BJ (cell line): ENCODE results near the gene ATP11A. TPM values are rescaled to one million over a fixed set of nuclear protein-coding genes. Genes with fewer than 3 reads are reported as not detected.

Experiments used
- CTCF ChIA-PET: fragments of 350-600 bp; formaldehyde crosslinking; extraction: SDS; loops from one replicate; lab custom pipeline; 2021; ENCODE audit warnings: antibody characterized with exemption, inconsistent platforms; lab: Yijun Ruan, JAX
- POLR2A ChIA-PET: fragments of 300-600 bp; sonication (Branson Sonifier 250); formaldehyde crosslinking; extraction: SDS; loops from one replicate; lab custom pipeline; 2021; ENCODE audit warnings: antibody characterized with exemption; lab: Charles Lee
- DNase-seq: peaks from one replicate; pipeline ENCODE4 v3.0.0-alpha.2; 2011; ENCODE audit warnings: low read depth
- H3K27me3 ChIP-seq: 2 replicates; pipeline ENCODE4 v1.6.0; 2011; ENCODE audit warnings: low read length; ENCODE audit not compliant: control insufficient read depth, insufficient read depth
- H3K36me3 ChIP-seq: 2 replicates; pipeline ENCODE4 v1.5.1; 2011; ENCODE audit warnings: low read length; ENCODE audit not compliant: control insufficient read depth, insufficient read depth
- H3K4me3 ChIP-seq: 2 replicates; pipeline ENCODE4 v1.5.1; 2011; ENCODE audit warnings: low read depth, mild to moderate bottlenecking, control low read depth, low read length
- polyA plus RNA-seq: library from polyadenylated mRNA; depleted of rRNA; stranded (reverse); fragments of >200 nt; gene quantifications from 2 replicates; pipeline ENCODE4 v1.2.3, GENCODE V29; 2011
- TF ChIP-seq, protein P1 (sequence below): IDR thresholded peaks from 2 replicates; pipeline ENCODE4 v1.5.1; 2011; ENCODE audit warnings: low read depth, mild to moderate bottlenecking, control low read depth, inconsistent platforms, low read length, moderate library complexity; ENCODE audit not compliant: insufficient read depth

The ATP11A gene
- polyA plus RNA-seq, 1 experiment = 1.9 TPM

- TF ChIP-seq, protein P1, sequence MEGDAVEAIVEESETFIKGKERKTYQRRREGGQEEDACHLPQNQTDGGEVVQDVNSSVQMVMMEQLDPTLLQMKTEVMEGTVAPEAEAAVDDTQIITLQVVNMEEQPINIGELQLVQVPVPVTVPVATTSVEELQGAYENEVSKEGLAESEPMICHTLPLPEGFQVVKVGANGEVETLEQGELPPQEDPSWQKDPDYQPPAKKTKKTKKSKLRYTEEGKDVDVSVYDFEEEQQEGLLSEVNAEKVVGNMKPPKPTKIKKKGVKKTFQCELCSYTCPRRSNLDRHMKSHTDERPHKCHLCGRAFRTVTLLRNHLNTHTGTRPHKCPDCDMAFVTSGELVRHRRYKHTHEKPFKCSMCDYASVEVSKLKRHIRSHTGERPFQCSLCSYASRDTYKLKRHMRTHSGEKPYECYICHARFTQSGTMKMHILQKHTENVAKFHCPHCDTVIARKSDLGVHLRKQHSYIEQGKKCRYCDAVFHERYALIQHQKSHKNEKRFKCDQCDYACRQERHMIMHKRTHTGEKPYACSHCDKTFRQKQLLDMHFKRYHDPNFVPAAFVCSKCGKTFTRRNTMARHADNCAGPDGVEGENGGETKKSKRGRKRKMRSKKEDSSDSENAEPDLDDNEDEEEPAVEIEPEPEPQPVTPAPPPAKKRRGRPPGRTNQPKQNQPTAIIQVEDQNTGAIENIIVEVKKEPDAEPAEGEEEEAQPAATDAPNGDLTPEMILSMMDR = no peak
- no peaks in the 10 kb centered on the region for H3K36me3 ChIP-seq
- DNase-seq = no peak
- peaks cover 16% of the 10 kb centered on the region for H3K27me3 ChIP-seq
- H3K4me3 ChIP-seq = no peak overlapping the region
- POLR2A ChIA-PET = no interaction called here
- CTCF ChIA-PET = no interaction called here
Measured at GRCh38 chr13:112889351-112890290, 199.8 kb downstream of the ATP11A start.

GRCh38 chr13:112890316-112891145 lies 200.7 kb downstream of the ATP11A start:
- Histone ChIP-seq H3K4me3 (no peak overlapping the region), H3K36me3 (no peaks in the 10 kb centered on the region), H3K27me3 (peaks cover 23% of the 10 kb centered on the region)
- TF ChIP-seq, protein P1 = no peak
- POLR2A ChIA-PET = no interaction called here
- CTCF ChIA-PET = no interaction called here
- DNase-seq = no peak

DNA sequence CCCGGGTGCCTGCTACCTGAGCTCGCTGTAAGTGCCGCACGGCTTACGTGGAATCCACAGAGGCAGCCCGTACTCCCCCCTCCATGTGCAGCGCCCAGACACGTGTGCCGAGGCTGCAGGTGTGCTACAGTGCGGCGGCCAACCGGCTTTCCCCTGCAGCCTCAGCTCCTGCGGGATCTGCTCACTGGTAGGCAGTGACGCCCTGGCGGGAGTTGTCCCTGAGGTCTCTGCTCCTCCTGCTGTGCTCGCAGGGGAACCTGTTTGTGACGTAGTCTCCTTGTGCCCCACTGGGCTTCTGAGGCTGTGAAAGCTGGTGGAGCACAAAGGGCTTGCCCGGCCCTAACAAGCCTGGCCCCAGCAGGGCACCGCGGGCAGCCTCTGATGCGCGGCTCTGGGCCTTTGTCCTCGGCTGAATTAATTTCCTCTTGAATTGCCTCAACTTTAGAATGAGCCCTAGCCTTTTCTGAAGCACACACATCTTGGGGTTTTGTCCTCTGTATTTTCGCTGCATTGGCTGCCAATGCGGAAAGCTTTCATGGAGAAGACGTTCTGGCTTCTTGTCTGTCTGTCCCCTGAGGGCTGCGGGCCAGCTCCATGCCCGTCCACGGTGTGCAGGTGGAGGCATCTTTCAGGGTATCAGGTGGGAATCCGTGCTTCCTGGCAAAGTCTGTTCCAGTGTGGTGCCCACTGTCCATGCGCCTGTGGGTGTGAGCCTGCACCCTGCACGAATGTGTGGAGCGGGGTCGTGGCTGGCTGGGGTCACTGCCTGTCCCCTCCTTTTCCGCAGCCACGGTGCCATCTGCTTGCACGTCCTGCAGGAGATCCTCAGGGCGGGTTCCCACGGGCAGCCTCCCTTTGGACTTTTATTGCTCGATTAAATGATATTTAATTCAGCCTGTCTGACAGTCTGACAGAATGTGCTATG lies 201.9 kb downstream of the ATP11A start:
- POLR2A ChIA-PET = no interaction called here
- peaks cover 25% of the 10 kb centered on the region for H3K27me3 ChIP-seq
- no peak for DNase-seq
- H3K4me3 ChIP-seq = no peak overlapping the region
- CTCF ChIA-PET = no interaction called here
- no peaks in the 10 kb centered on the region for H3K36me3 ChIP-seq
- TF ChIP-seq, protein P1 = no peak

- H3K4me3 ChIP-seq = no peak overlapping the region
- CTCF ChIA-PET = no interaction called here
- H3K36me3 ChIP-seq = no peaks in the 10 kb centered on the region
- DNase-seq = no peak
- TF ChIP-seq, protein P1 = no peak
- POLR2A ChIA-PET = no interaction called here
- peaks cover 25% of the 10 kb centered on the region for H3K27me3 ChIP-seq
Measured at GRCh38 chr13:112892426-112893206, 202.8 kb downstream of the ATP11A start.
